ENCODE measurements around the gene GALNT18. TPM values are rescaled to one million over a fixed set of nuclear protein-coding genes. Genes with fewer than 3 reads are reported as not detected.

Gene GALNT18
- total RNA-seq, 2 donors from 2014 or later, result 5.3 to 7.3 TPM

- TF ChIP-seq, protein P1, sequence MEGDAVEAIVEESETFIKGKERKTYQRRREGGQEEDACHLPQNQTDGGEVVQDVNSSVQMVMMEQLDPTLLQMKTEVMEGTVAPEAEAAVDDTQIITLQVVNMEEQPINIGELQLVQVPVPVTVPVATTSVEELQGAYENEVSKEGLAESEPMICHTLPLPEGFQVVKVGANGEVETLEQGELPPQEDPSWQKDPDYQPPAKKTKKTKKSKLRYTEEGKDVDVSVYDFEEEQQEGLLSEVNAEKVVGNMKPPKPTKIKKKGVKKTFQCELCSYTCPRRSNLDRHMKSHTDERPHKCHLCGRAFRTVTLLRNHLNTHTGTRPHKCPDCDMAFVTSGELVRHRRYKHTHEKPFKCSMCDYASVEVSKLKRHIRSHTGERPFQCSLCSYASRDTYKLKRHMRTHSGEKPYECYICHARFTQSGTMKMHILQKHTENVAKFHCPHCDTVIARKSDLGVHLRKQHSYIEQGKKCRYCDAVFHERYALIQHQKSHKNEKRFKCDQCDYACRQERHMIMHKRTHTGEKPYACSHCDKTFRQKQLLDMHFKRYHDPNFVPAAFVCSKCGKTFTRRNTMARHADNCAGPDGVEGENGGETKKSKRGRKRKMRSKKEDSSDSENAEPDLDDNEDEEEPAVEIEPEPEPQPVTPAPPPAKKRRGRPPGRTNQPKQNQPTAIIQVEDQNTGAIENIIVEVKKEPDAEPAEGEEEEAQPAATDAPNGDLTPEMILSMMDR (IDR thresholded peaks at IDR 0.05), result no peak
- no peak for TF ChIP-seq POLR2A (IDR thresholded peaks at IDR 0.05)
- no peak overlapping the region for H3K27ac ChIP-seq
- H3K4me1 ChIP-seq, result no peaks in the 10 kb centered on the region
- H3K9me3 ChIP-seq, result no peaks in the 10 kb centered on the region
- DNase-seq (no peak), ATAC-seq (no peak)
- H3K27me3 ChIP-seq, result no peaks in the 10 kb centered on the region
- no peak overlapping the region for H3K4me3 ChIP-seq
- 80% methylated on average over 1 of the region's 1 CpG; no CpG with 5 or more reads in 1 of the 2 donors for WGBS, 2 donors
- H3K36me3 ChIP-seq (replicated peaks in 1 of 2; ENCODE audit: insufficient read depth in 1 of 2, low read depth in 2 of 2), result no peaks in the 10 kb centered on the region
- intact Hi-C loops (cut with DNase I), result no loop called here
Observed at GRCh38 chr11:11230087-11230486, 391.7 kb downstream of the GALNT18 start.

DNA sequence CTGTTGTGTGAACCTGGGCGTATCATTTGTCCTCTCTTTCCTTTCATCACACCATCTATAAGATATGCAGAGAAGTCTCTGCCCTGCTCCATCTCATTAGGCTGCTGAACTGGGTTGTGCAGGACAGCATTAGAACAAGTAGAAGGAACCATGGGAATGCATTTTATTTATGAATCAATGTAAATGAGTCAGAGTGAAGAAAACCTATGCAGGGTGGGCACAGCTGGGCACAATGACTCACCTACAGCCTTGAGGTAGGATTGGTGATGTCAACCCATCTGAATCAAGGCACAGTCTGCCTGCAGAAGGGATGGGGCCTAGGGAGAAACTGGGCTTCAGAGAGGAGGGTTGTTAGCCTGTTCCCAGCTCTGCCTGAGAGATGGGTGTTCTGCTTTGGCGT lies 392.2 kb downstream of the GALNT18 start:
- WGBS, 2 donors, result 90 to 97% methylated on average over 2 of the region's 2 CpGs
- Histone ChIP-seq H3K4me1 (no peaks in the 10 kb centered on the region), H3K36me3 (replicated peaks in 1 of 2; ENCODE audit: insufficient read depth in 1 of 2, low read depth in 2 of 2) (no peaks in the 10 kb centered on the region), H3K27me3 (no peaks in the 10 kb centered on the region), H3K27ac (no peak overlapping the region), H3K9me3 (no peaks in the 10 kb centered on the region), H3K4me3 (no peak overlapping the region)
- DNase-seq, result no peak
- intact Hi-C loops (cut with DNase I), result no loop called here
- ATAC-seq, result no peak
- TF ChIP-seq POLR2A (IDR thresholded peaks at IDR 0.05), result no peak
- TF ChIP-seq, protein P1 (IDR thresholded peaks at IDR 0.05), result no peak

GRCh38 chr11:11227296-11228085 lies 394.3 kb downstream of the GALNT18 start:
- 74 to 95% methylated on average over 7 to 8 of the region's 8 CpGs for WGBS, 2 donors
- Histone ChIP-seq H3K4me3 (no peak overlapping the region), H3K27me3 (no peaks in the 10 kb centered on the region), H3K27ac (no peak overlapping the region), H3K4me1 (no peaks in the 10 kb centered on the region), H3K36me3 (replicated peaks in 1 of 2; ENCODE audit: insufficient read depth in 1 of 2, low read depth in 2 of 2) (no peaks in the 10 kb centered on the region), H3K9me3 (no peaks in the 10 kb centered on the region)
- ATAC-seq (no peak), DNase-seq (no peak)
- intact Hi-C loops (cut with DNase I), result no loop called here
- TF ChIP-seq POLR2A (IDR thresholded peaks at IDR 0.05), result no peak
- TF ChIP-seq, protein P1 (IDR thresholded peaks at IDR 0.05), result no peak

Small RNAs within 50 kb of the gene (microRNA-seq; reads per million reads assigned to microRNA genes)
- 0 reads per million in 2 donors for gene MIR4299 (ENCODE audit: borderline number of aligned reads in 2 of 2, borderline replicate concordance in 2 of 2)

Small RNAs within 50 kb of the gene (small RNA-seq; reads per million reads assigned to genes)
- not detected for gene MIR4299

Other genes with a start within 250 kb of the GALNT18 start
- 10 to 100 TPM; 51.1 to 63.3 TPM for gene USP47, start 220.0 kb upstream of the GALNT18 start, total RNA-seq

Data from body of pancreas (tissue), 4 donors.